ENCODE data around the gene KLHL7.

- TF ChIP-seq CTCF (conservative IDR thresholded peaks at IDR 0.05) (no peak), EZH2 (IDR thresholded peaks at IDR 0.05; ENCODE audit: low read depth) (no peak)
These were observed 30.0 kb upstream of the KLHL7 start for GRCh38 chr7:23075571-23075970.
